CD4-positive, alpha-beta T cell (primary cell): ENCODE measurements around the gene RGS14. TPM values are rescaled to one million over a fixed set of nuclear protein-coding genes. Genes with fewer than 3 reads are reported as not detected.
"Not testable (repeated sequence)": the region's sequence is repeated elsewhere in the genome, so short reads cannot be mapped to it uniquely, and the experiment has no call there.

Experiments
- ATAC-seq: fragments of 200-7000 bp; cut with Tn5 transposase; one replicate; pipeline ENCODE4 v1.10.0; 2022; ENCODE audit warnings: mild to moderate bottlenecking; ENCODE audit not compliant: poor library complexity
- CTCF ChIA-PET: fragments of 350-600 bp; sonication (Branson Sonifier 250); formaldehyde crosslinking; loops from one replicate; lab custom pipeline; 2021; ENCODE audit warnings: antibody characterized with exemption, inconsistent platforms; lab: Charles Lee
- POLR2A ChIA-PET: fragments of 350-600 bp; sonication (Branson Sonifier 250); formaldehyde crosslinking; loops from one replicate; lab custom pipeline; 2021; ENCODE audit warnings: antibody characterized with exemption, inconsistent platforms; lab: Charles Lee
- DNase-seq, 14 experiments: peaks; one replicate each; pipeline ENCODE4 v3.0.0-alpha.2; 2013 to 2020; ENCODE audit warnings: mixed read lengths in 2 of 14
- H3K27ac ChIP-seq, 2 donors: one replicate each; pipeline versions ENCODE4 v1.5.1 to v1.7.0; 2013; ENCODE audit warnings: low read length in 2 of 2, low read depth in 1 of 2, mild to moderate bottlenecking in 1 of 2
- H3K27me3 ChIP-seq, 2 experiments: 1 replicate in 1 of 2; 2 replicates in 1 of 2; pipeline versions ENCODE4 v1.6.1 to v1.7.0; 2013; ENCODE audit warnings: low read length in 2 of 2, control low read depth in 1 of 2, mild to moderate bottlenecking in 1 of 2, moderate library complexity in 1 of 2; ENCODE audit not compliant: insufficient read depth in 2 of 2, control insufficient read depth in 1 of 2
- H3K36me3 ChIP-seq: one replicate; pipeline ENCODE4 v1.6.1; 2013; ENCODE audit warnings: low read length, control low read depth; ENCODE audit not compliant: insufficient read depth
- H3K4me1 ChIP-seq: one replicate; pipeline ENCODE4 v1.6.1; 2013; ENCODE audit warnings: low read length, control low read depth; ENCODE audit not compliant: insufficient read depth
- H3K4me3 ChIP-seq: one replicate; pipeline ENCODE4 v1.5.1; 2013; ENCODE audit warnings: mild to moderate bottlenecking, low read length, moderate library complexity
- H3K9me3 ChIP-seq, 2 experiments: 1 replicate in 1 of 2; 2 replicates in 1 of 2; pipeline versions ENCODE4 v1.6.1 to v1.7.0; 2013; ENCODE audit warnings: low read length in 2 of 2, mild to moderate bottlenecking in 2 of 2, control low read depth in 1 of 2, moderate library complexity in 1 of 2; ENCODE audit not compliant: control insufficient read depth in 1 of 2, insufficient read depth in 1 of 2
- H3K27ac Mint-ChIP-seq: one replicate; pipeline ENCODE4 v1.8.0; 2020; ENCODE audit warnings: mixed read lengths
- H3K27me3 Mint-ChIP-seq: one replicate; pipeline ENCODE4 v1.8.0; 2021; ENCODE audit warnings: mixed read lengths
- H3K36me3 Mint-ChIP-seq: one replicate; pipeline ENCODE4 v1.8.0; 2021; ENCODE audit warnings: low read depth, mixed read lengths
- H3K4me1 Mint-ChIP-seq: one replicate; pipeline ENCODE4 v1.8.0; 2021; ENCODE audit warnings: low read depth, mixed read lengths
- H3K4me3 Mint-ChIP-seq: one replicate; pipeline ENCODE4 v1.8.0; 2020; ENCODE audit warnings: mild to moderate bottlenecking, mixed read lengths
- H3K9me3 Mint-ChIP-seq: one replicate; pipeline ENCODE4 v1.8.0; 2020; ENCODE audit warnings: mixed read lengths
- intact Hi-C, 2 experiments: fragments of 100-400 bp; cut with DNase I in 1 of 2; cut with micrococcal nuclease in 1 of 2; formaldehyde crosslinking; loops; one replicate each; pipeline versions ENCODE4 v1.15.1 to v1.9.0; 2023 to 2025; cut with DNase I, micrococcal nuclease
- total RNA-seq, 174 experiments: library from RNA in 2 of 174; stranded (reverse) in 2 of 174; gene quantifications; one replicate each; pipeline ENCODE4 v1.2.3 and lab custom pipeline; 2021 to 2026
- TF ChIP-seq, protein P1 (sequence below): fragments of 200-600 bp; IDR thresholded peaks from one replicate; pipeline ENCODE4 v1.8.0; 2022; ENCODE audit warnings: antibody characterized with exemption, mild to moderate bottlenecking

Gene RGS14
- total RNA-seq, 2 experiments from 2014 or later: 34.7 to 35.3 TPM

DNA sequence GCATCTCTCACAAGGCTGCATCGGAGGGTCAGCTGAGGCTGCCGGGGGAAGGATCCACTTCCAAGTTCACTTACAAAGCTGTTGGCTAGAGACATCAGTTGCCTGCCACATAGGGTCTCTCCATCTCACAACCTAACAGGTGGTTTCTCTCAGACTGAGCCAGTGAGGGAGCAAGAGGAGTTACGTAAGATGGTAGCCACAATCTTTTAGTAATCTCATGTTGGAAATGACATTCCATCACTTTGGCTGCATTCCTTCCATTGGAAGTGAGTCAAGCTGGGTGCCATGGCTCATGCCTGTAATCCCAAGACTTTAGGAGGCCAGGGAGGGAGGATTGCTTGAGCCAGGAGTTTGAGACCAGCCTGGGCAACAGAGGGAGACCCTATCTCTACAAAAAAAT, 61.3 kb downstream of the RGS14 start:
- Mint-ChIP-seq H3K27me3 (no peaks in the 10 kb centered on the region), H3K36me3 (no peaks in the 10 kb centered on the region), H3K9me3 (no peaks in the 10 kb centered on the region), H3K4me1 (peaks cover 17% of the 10 kb centered on the region), H3K27ac (no peak overlapping the region), H3K4me3 (no peak overlapping the region)
- no peak overlapping the region for H3K27ac ChIP-seq
- DNase-seq (no peak), ATAC-seq (no peak)
- no peaks in the 10 kb centered on the region for H3K27me3 ChIP-seq
- CTCF ChIA-PET: no interaction called here
- no peaks in the 10 kb centered on the region for H3K36me3 ChIP-seq
- POLR2A ChIA-PET: interaction anchor here (0.7 kb wide), 1 partner anchor 28 kb away, joined by 3 read pairs; no protein-coding TSS in a partner anchor
- H3K9me3 ChIP-seq: no peaks in the 10 kb centered on the region
- TF ChIP-seq, protein P1, sequence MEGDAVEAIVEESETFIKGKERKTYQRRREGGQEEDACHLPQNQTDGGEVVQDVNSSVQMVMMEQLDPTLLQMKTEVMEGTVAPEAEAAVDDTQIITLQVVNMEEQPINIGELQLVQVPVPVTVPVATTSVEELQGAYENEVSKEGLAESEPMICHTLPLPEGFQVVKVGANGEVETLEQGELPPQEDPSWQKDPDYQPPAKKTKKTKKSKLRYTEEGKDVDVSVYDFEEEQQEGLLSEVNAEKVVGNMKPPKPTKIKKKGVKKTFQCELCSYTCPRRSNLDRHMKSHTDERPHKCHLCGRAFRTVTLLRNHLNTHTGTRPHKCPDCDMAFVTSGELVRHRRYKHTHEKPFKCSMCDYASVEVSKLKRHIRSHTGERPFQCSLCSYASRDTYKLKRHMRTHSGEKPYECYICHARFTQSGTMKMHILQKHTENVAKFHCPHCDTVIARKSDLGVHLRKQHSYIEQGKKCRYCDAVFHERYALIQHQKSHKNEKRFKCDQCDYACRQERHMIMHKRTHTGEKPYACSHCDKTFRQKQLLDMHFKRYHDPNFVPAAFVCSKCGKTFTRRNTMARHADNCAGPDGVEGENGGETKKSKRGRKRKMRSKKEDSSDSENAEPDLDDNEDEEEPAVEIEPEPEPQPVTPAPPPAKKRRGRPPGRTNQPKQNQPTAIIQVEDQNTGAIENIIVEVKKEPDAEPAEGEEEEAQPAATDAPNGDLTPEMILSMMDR: no peak
- intact Hi-C loops: no loop called here
- no peak overlapping the region for H3K4me3 ChIP-seq
- peaks cover 29% of the 10 kb centered on the region for H3K4me1 ChIP-seq

DNA sequence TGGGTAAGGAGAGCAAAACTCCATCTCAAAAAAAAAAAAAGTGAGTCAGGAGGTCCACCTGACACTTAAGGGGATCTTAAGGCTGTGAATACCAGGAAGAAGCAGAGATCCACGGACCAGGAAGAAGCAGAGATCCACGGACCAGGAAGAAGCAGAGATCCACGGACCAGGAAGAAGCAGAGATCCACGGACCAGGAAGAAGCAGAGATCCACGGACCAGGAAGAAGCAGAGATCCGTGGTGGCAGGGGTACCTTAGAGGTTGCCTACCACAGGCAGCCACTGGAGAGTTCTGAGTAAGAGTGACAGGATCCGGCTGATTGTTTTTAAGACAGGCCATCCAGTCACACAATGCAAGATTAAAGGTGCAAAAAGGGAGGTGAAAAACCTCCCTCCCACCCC, 62.7 kb downstream of the RGS14 start:
- H3K36me3 Mint-ChIP-seq, DNase-seq, H3K27ac ChIP-seq, H3K4me3 ChIP-seq, POLR2A ChIA-PET, intact Hi-C loops, H3K27me3 Mint-ChIP-seq, H3K9me3 ChIP-seq, H3K27ac Mint-ChIP-seq, ATAC-seq, H3K9me3 Mint-ChIP-seq, H3K36me3 ChIP-seq, H3K4me3 Mint-ChIP-seq, H3K27me3 ChIP-seq: not testable (repeated sequence)
- CTCF ChIA-PET: interaction anchor here (0.6 to 3.0 kb wide), 2 partner anchors 17 to 168 kb away, joined by 3 to 12 read pairs; no protein-coding TSS in a partner anchor
- peaks cover 16% of the 10 kb centered on the region for H3K4me1 Mint-ChIP-seq
- H3K4me1 ChIP-seq: peaks cover 27% of the 10 kb centered on the region

DNA sequence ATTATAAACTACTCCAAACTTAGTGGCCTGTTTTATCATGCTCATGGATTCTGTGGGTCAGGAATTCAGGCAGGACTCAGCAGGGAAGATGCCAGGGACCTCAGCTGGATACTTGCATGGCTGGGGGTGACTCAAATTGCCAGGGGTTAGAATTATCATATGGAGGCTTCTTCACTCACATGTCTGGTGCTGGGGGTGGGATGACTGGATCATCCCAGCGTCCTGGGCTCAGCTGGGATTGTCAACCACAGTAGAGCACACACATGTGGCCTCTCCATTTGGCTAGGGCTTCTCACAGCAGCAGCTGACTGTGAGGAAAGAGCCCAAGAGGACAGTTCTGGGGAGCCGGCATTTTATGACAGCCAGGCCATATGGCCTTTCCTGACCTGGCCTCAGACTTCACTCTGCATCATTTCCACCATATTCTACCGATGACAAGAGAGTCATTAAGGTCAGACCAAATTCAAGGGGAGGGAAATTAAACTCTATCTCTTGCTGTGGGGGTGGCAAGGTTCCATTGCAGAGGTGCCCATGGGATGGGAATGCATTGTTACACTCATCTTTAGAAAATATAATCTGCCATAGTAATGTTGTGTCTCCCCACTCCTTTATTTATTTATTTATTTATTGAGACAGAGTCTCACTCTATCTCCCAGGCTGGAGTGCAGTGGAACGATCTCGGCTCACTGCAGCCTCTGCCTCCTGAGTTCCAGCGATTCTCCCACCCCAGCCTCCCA, 63.5 kb downstream of the RGS14 start:
- ChIA-PET CTCF (interaction anchor here (3.0 kb wide), 1 partner anchor 18 kb away, joined by 12 read pairs; no protein-coding TSS in a partner anchor), POLR2A (interaction anchor here (1.0 to 1.8 kb wide), 2 partner anchors 11 to 29 kb away, joined by 3 to 5 read pairs; no protein-coding TSS in a partner anchor)
- ATAC-seq: no peak
- Mint-ChIP-seq H3K9me3 (no peaks in the 10 kb centered on the region), H3K27ac (no peak overlapping the region), H3K4me1 (peaks cover 21% of the 10 kb centered on the region), H3K4me3 (no peak overlapping the region), H3K36me3 (peaks cover 3% of the 10 kb centered on the region), H3K27me3 (no peaks in the 10 kb centered on the region)
- Histone ChIP-seq H3K4me1 (peaks cover 29% of the 10 kb centered on the region), H3K4me3 (no peak overlapping the region), H3K9me3 (no peaks in the 10 kb centered on the region), H3K27me3 (no peaks in the 10 kb centered on the region), H3K36me3 (no peaks in the 10 kb centered on the region), H3K27ac (no peak overlapping the region)
- no peak for DNase-seq
- TF ChIP-seq, protein P1: no peak
- intact Hi-C loops: loop anchor here in 1 of 2 experiments (1.0 kb wide), 1 partner anchor 11 kb away; no protein-coding TSS in a partner anchor

Other genes with a start within 250 kb of the RGS14 start
- 10 to 100 TPM; 87.6 to 93.3 TPM for gene NSD1, start 224.2 kb upstream of the RGS14 start, total RNA-seq
- 10 to 100 TPM; 17.0 to 18.0 TPM for gene RAB24, start 54.2 kb upstream of the RGS14 start, total RNA-seq
- gene PRELID1, start 54.1 kb upstream of the RGS14 start, total RNA-seq: 10 to 100 TPM; 33.1 to 35.0 TPM
- 1 to 10 TPM; 5.8 to 7.5 TPM for gene MXD3, start 46.0 kb upstream of the RGS14 start, total RNA-seq
- 10 to 100 TPM; 54.5 to 55.6 TPM for gene LMAN2, start 6.3 kb upstream of the RGS14 start, total RNA-seq
- not detected for gene SLC34A1, start 26.5 kb downstream of the RGS14 start, total RNA-seq
- not detected for gene PFN3, start 42.7 kb downstream of the RGS14 start, total RNA-seq
- under 1 TPM; 0.20 to 0.60 TPM for gene F12, start 51.6 kb downstream of the RGS14 start, total RNA-seq
- gene GRK6, start 68.8 kb downstream of the RGS14 start, total RNA-seq: 100 to 1,000 TPM; 186 to 192 TPM
- gene PRR7, start 88.9 kb downstream of the RGS14 start, total RNA-seq: 10 to 100 TPM; 23.3 to 23.5 TPM
- 1 to 10 TPM; 1.8 to 2.5 TPM for gene DBN1, start 115.7 kb downstream of the RGS14 start, total RNA-seq
- gene PDLIM7, start 139.7 kb downstream of the RGS14 start, total RNA-seq: 1 to 10 TPM; 5.2 to 6.0 TPM
- gene DOK3, start 151.9 kb downstream of the RGS14 start, total RNA-seq: 1 to 10 TPM; 1.3 to 1.4 TPM
- gene DDX41, start 159.0 kb downstream of the RGS14 start, total RNA-seq: 10 to 100 TPM; 49.6 to 49.7 TPM
- gene FAM193B, start 196.6 kb downstream of the RGS14 start, total RNA-seq: 100 to 1,000 TPM; 150 to 155 TPM
- gene TMED9, start 234.3 kb downstream of the RGS14 start, total RNA-seq: 10 to 100 TPM; 42.7 to 47.8 TPM
- 10 to 100 TPM; 31.1 to 33.8 TPM for gene B4GALT7, start 242.2 kb downstream of the RGS14 start, total RNA-seq